Measurements from ENCODE around the gene CCT6A. TPM values are rescaled to one million over a fixed set of nuclear protein-coding genes. Genes with fewer than 3 reads are reported as not detected.

The CCT6A gene
- 100 to 1,000 TPM; 241 to 357 TPM for total RNA-seq

GRCh38 chr7:56051339-56052191, at the start of gene CCT6A, which contains the start of gene PSPH:
Gene CCT6A (plus strand): TSS chr7:56051765. CDS start chr7:56051849, 84 bp downstream.
Gene PSPH (minus strand): TSS chr7:56051444. CDS start chr7:56021212, 30,232 bp downstream.

GRCh38 chr7:56063882-56064625, 12.5 kb downstream of the CCT6A start, which contains the start of gene SUMF2:
Gene SUMF2 (plus strand): TSS chr7:56064286. CDS start chr7:56064312, 26 bp downstream.

GRCh38 chr7:56092789-56093531, 41.4 kb downstream of the CCT6A start, which contains the start of gene PHKG1:
Gene PHKG1 (minus strand): TSS chr7:56092952. CDS start chr7:56088941, 4,011 bp downstream.

GRCh38 chr7:56106108-56107073, 54.8 kb downstream of the CCT6A start, which contains the start of gene CHCHD2:
Gene CHCHD2 (minus strand): TSS chr7:56106476. CDS start chr7:56106413, 63 bp downstream.

Small RNA genes within 50 kb of the gene (small RNA-seq; reads per million reads assigned to genes)
- gene SNORA15 (0.41 to 1.0 reads per million in 2 donors), gene SNORA22B (2.4 to 3.1 reads per million in 2 donors)

Other genes starting within 250 kb of the CCT6A start
- not detected for gene SEPTIN14, start 189.0 kb upstream of the CCT6A start, total RNA-seq
- 1 to 10 TPM; 2.0 to 3.1 TPM for gene ZNF713, start 164.3 kb upstream of the CCT6A start, total RNA-seq
- gene MRPS17, start 99.9 kb upstream of the CCT6A start, total RNA-seq: 10 to 100 TPM in 1 of 2 donors, 1 to 10 TPM in 1; 10.0 to 17.0 TPM
- 10 to 100 TPM; 52.3 to 71.6 TPM for gene NIPSNAP2, start 87.2 kb upstream of the CCT6A start, total RNA-seq
- 100 to 1,000 TPM; 153 to 221 TPM for gene PSPH, start 321 bp upstream of the CCT6A start, total RNA-seq
- 100 to 1,000 TPM; 116 to 149 TPM for gene SUMF2, start 12.5 kb downstream of the CCT6A start, total RNA-seq
- gene PHKG1, start 41.2 kb downstream of the CCT6A start, total RNA-seq: under 1 TPM; under 0.01 to 0.33 TPM
- gene CHCHD2, start 54.7 kb downstream of the CCT6A start, total RNA-seq: 100 to 1,000 TPM; 368 to 373 TPM
- gene NUPR2, start 64.7 kb downstream of the CCT6A start, total RNA-seq: not detected

Data from melanocyte of skin (primary cell).